ENCODE data around the gene UCHL1. TPM values are rescaled to one million over a fixed set of nuclear protein-coding genes. Genes with fewer than 3 reads are reported as not detected.

The UCHL1 gene
- total RNA-seq, 4 donors from 2014 or later: 3.5 to 81.4 (median 46.4) TPM

GRCh38 chr4:41294445-41295062, 37.8 kb downstream of the UCHL1 start:
- H3K36me3 ChIP-seq: no peaks in the 10 kb centered on the region
- no peaks in the 10 kb centered on the region for H3K9me3 ChIP-seq
- no peaks in the 10 kb centered on the region for H3K4me1 ChIP-seq
- no peak for TF ChIP-seq POLR2A (IDR thresholded peaks at IDR 0.05)
- no peak for TF ChIP-seq CTCF (IDR thresholded peaks at IDR 0.05)
- intact Hi-C loops (cut with DNase I; ENCODE audit: low total_unique reads): loop anchor here (5.0 kb wide), 1 partner anchor 368 kb away; no protein-coding TSS in a partner anchor
- no peak overlapping the region for H3K27ac ChIP-seq
- H3K27me3 ChIP-seq: no peaks in the 10 kb centered on the region
- H3K4me3 ChIP-seq: no peak overlapping the region
- DNase-seq: no peak

GRCh38 chr4:41296995-41297394, 40.3 kb downstream of the UCHL1 start:
- DNase-seq: no peak
- Histone ChIP-seq H3K4me1 (no peaks in the 10 kb centered on the region), H3K36me3 (no peaks in the 10 kb centered on the region), H3K9me3 (no peaks in the 10 kb centered on the region), H3K4me3 (no peak overlapping the region), H3K27me3 (no peaks in the 10 kb centered on the region), H3K27ac (no peak overlapping the region)
- TF ChIP-seq CTCF (IDR thresholded peaks at IDR 0.05) (no peak), POLR2A (IDR thresholded peaks at IDR 0.05) (no peak)
- intact Hi-C loops (cut with DNase I; ENCODE audit: low total_unique reads): no loop called here

GRCh38 chr4:41297832-41298231, 41.1 kb downstream of the UCHL1 start:
- H3K4me1 ChIP-seq: no peaks in the 10 kb centered on the region
- intact Hi-C loops (cut with DNase I; ENCODE audit: low total_unique reads): no loop called here
- H3K36me3 ChIP-seq: no peaks in the 10 kb centered on the region
- H3K9me3 ChIP-seq: no peaks in the 10 kb centered on the region
- H3K27me3 ChIP-seq: no peaks in the 10 kb centered on the region
- DNase-seq: no peak
- H3K4me3 ChIP-seq: no peak overlapping the region
- no peak overlapping the region for H3K27ac ChIP-seq
- TF ChIP-seq CTCF (IDR thresholded peaks at IDR 0.05): no peak
- no peak for TF ChIP-seq POLR2A (IDR thresholded peaks at IDR 0.05)

GRCh38 chr4:41299486-41299885, 42.8 kb downstream of the UCHL1 start:
- intact Hi-C loops (cut with DNase I; ENCODE audit: low total_unique reads): no loop called here
- no peak for DNase-seq
- no peak overlapping the region for H3K4me3 ChIP-seq
- no peaks in the 10 kb centered on the region for H3K36me3 ChIP-seq
- no peak overlapping the region for H3K27ac ChIP-seq
- no peaks in the 10 kb centered on the region for H3K9me3 ChIP-seq
- no peaks in the 10 kb centered on the region for H3K4me1 ChIP-seq
- TF ChIP-seq POLR2A (IDR thresholded peaks at IDR 0.05) (no peak), CTCF (IDR thresholded peaks at IDR 0.05) (no peak)
- H3K27me3 ChIP-seq: no peaks in the 10 kb centered on the region

GRCh38 chr4:41301137-41301536, 44.4 kb downstream of the UCHL1 start:
- H3K36me3 ChIP-seq: no peaks in the 10 kb centered on the region
- H3K9me3 ChIP-seq: no peaks in the 10 kb centered on the region
- no peak overlapping the region for H3K27ac ChIP-seq
- no peak for DNase-seq
- H3K27me3 ChIP-seq: no peaks in the 10 kb centered on the region
- no peak overlapping the region for H3K4me3 ChIP-seq
- TF ChIP-seq CTCF (IDR thresholded peaks at IDR 0.05): no peak
- TF ChIP-seq POLR2A (IDR thresholded peaks at IDR 0.05): no peak
- H3K4me1 ChIP-seq: no peaks in the 10 kb centered on the region
- intact Hi-C loops (cut with DNase I; ENCODE audit: low total_unique reads): no loop called here

All from uterus (tissue), 4 donors.